WTC11 (cell line): Measurements from ENCODE around the gene MICA. TPM values are rescaled to one million over a fixed set of nuclear protein-coding genes. Genes with fewer than 3 reads are reported as not detected.

Source experiments
- ATAC-seq: fragments of 200-7000 bp; cut with Tn5 transposase; 2 replicates; pipeline ENCODE4 v1.10.0; 2021; ENCODE audit warnings: mild to moderate bottlenecking, moderate library complexity
- CTCF ChIA-PET: fragments of 300-600 bp; sonication (Branson Sonifier 250); formaldehyde crosslinking; loops from one replicate; lab custom pipeline; 2021; ENCODE audit warnings: antibody characterized with exemption; lab: Charles Lee
- POLR2A ChIA-PET: fragments of 350-600 bp; sonication (Branson Sonifier 250); formaldehyde crosslinking; loops from one replicate; lab custom pipeline; 2021; ENCODE audit warnings: antibody characterized with exemption; lab: Charles Lee
- DNase-seq: peaks from one replicate; pipeline ENCODE4 v3.0.0; 2021; ENCODE audit warnings: low spot score
- H3K27ac Mint-ChIP-seq: 2 replicates; pipeline ENCODE4 v1.8.0; 2021; ENCODE audit warnings: mixed read lengths
- H3K27me3 Mint-ChIP-seq: 2 replicates; pipeline ENCODE4 v1.8.0; 2021; ENCODE audit warnings: low read depth, mild to moderate bottlenecking, moderate library complexity, mixed read lengths
- H3K36me3 Mint-ChIP-seq: 2 replicates; pipeline ENCODE4 v1.8.0; 2021; ENCODE audit warnings: mixed read lengths
- H3K4me1 Mint-ChIP-seq: 2 replicates; pipeline ENCODE4 v1.8.0; 2022; ENCODE audit warnings: mixed read lengths
- H3K4me3 Mint-ChIP-seq: 2 replicates; pipeline ENCODE4 v1.8.0; 2021; ENCODE audit warnings: mild to moderate bottlenecking, moderate library complexity, mixed read lengths
- H3K9me3 Mint-ChIP-seq: 2 replicates; pipeline ENCODE4 v1.8.0; 2021; ENCODE audit warnings: mixed read lengths
- ATF1 ChIP-seq: sonication (generic); formaldehyde crosslinking; IDR thresholded peaks from 2 replicates; pipeline ENCODE4 v1.8.1; 2023; ENCODE audit warnings: mild to moderate bottlenecking, moderate library complexity, missing genetic modification reagents
- GTF2I ChIP-seq: fragments of 250-450 bp; sonication (Bioruptor Pico); conservative IDR thresholded peaks from 2 replicates; pipeline ENCODE4 v1.4.0; 2021; ENCODE audit warnings: mild to moderate bottlenecking
- JUN ChIP-seq: sonication (generic); formaldehyde crosslinking; IDR thresholded peaks from 2 replicates; pipeline ENCODE4 v1.8.0; 2023; ENCODE audit warnings: mild to moderate bottlenecking, missing genetic modification reagents
- PRRX2 ChIP-seq: fragments of 250-450 bp; sonication (Bioruptor Pico); IDR thresholded peaks from 2 replicates; pipeline ENCODE4 v1.8.0; 2021; ENCODE audit warnings: mild to moderate bottlenecking
- RORB ChIP-seq: fragments of 250-450 bp; sonication (Bioruptor Pico); IDR thresholded peaks from 2 replicates; pipeline ENCODE4 v1.9.0; 2021; ENCODE audit warnings: mild to moderate bottlenecking
- SMAD4 ChIP-seq: sonication (generic); formaldehyde crosslinking; IDR thresholded peaks from 2 replicates; pipeline ENCODE4 v1.8.0; 2022; ENCODE audit warnings: mild to moderate bottlenecking, missing genetic modification reagents
- TEAD4 ChIP-seq: sonication (generic); formaldehyde crosslinking; IDR thresholded peaks from 2 replicates; pipeline ENCODE4 v1.8.0; 2022; ENCODE audit warnings: mild to moderate bottlenecking, missing genetic modification reagents
- TP53 ChIP-seq: sonication (generic); formaldehyde crosslinking; IDR thresholded peaks from 2 replicates; pipeline ENCODE4 v1.8.1; 2023; ENCODE audit warnings: mild to moderate bottlenecking, missing genetic modification reagents
- ZNF138 ChIP-seq: sonication (generic); formaldehyde crosslinking; conservative IDR thresholded peaks from 2 replicates; pipeline ENCODE4 v1.8.1; 2022; ENCODE audit warnings: mild to moderate bottlenecking, moderate library complexity, missing genetic modification reagents
- ZNF416 ChIP-seq: fragments of 250-450 bp; sonication (Bioruptor Pico); IDR thresholded peaks from 2 replicates; pipeline ENCODE4 v1.9.0; 2021; ENCODE audit warnings: mild to moderate bottlenecking, inconsistent platforms
- ZNF671 ChIP-seq: fragments of 250-450 bp; sonication (Bioruptor Pico); IDR thresholded peaks from 2 replicates; pipeline ENCODE4 v1.8.0; 2021; ENCODE audit warnings: mild to moderate bottlenecking
- total RNA-seq: library from RNA; stranded (reverse); gene quantifications from 3 replicates; pipeline ENCODE4 v1.2.3, GENCODE V29; 2021
- TF ChIP-seq, protein P1 (sequence below): sonication (generic); formaldehyde crosslinking; IDR thresholded peaks from 2 replicates; pipeline ENCODE4 v1.8.0; 2023; ENCODE audit warnings: missing genetic modification reagents, mild to moderate bottlenecking, borderline replicate concordance
- TF ChIP-seq, protein P2 (sequence below): sonication (generic); formaldehyde crosslinking; conservative IDR thresholded peaks from 2 replicates; pipeline ENCODE4 v1.8.1; 2023; ENCODE audit warnings: mild to moderate bottlenecking, low read depth, missing genetic modification reagents, moderate library complexity
- TF ChIP-seq, protein P3 (sequence below): sonication (generic); formaldehyde crosslinking; IDR thresholded peaks from 2 replicates; pipeline ENCODE4 v1.8.0; 2022; ENCODE audit warnings: mild to moderate bottlenecking, missing genetic modification reagents
- TF ChIP-seq, protein P4 (sequence below): sonication (generic); formaldehyde crosslinking; IDR thresholded peaks from 2 replicates; pipeline ENCODE4 v1.8.1; 2023; ENCODE audit warnings: mild to moderate bottlenecking, missing genetic modification reagents, moderate library complexity
- TF ChIP-seq, protein P5 (sequence below): fragments of 250-450 bp; sonication (Bioruptor Pico); IDR thresholded peaks from 2 replicates; pipeline ENCODE4 v1.9.0; 2021; ENCODE audit warnings: mild to moderate bottlenecking
- TF ChIP-seq, protein P6 (sequence below): sonication (generic); formaldehyde crosslinking; IDR thresholded peaks from 2 replicates; pipeline ENCODE4 v1.8.0; 2022; ENCODE audit warnings: missing genetic modification reagents
- TF ChIP-seq, protein P7 (sequence below): sonication (generic); formaldehyde crosslinking; IDR thresholded peaks from 2 replicates; pipeline ENCODE4 v1.8.0; 2022; ENCODE audit warnings: mild to moderate bottlenecking, missing genetic modification reagents

Gene MICA
- total RNA-seq, 1 experiment from 2014 or later = 12.9 TPM

DNA sequence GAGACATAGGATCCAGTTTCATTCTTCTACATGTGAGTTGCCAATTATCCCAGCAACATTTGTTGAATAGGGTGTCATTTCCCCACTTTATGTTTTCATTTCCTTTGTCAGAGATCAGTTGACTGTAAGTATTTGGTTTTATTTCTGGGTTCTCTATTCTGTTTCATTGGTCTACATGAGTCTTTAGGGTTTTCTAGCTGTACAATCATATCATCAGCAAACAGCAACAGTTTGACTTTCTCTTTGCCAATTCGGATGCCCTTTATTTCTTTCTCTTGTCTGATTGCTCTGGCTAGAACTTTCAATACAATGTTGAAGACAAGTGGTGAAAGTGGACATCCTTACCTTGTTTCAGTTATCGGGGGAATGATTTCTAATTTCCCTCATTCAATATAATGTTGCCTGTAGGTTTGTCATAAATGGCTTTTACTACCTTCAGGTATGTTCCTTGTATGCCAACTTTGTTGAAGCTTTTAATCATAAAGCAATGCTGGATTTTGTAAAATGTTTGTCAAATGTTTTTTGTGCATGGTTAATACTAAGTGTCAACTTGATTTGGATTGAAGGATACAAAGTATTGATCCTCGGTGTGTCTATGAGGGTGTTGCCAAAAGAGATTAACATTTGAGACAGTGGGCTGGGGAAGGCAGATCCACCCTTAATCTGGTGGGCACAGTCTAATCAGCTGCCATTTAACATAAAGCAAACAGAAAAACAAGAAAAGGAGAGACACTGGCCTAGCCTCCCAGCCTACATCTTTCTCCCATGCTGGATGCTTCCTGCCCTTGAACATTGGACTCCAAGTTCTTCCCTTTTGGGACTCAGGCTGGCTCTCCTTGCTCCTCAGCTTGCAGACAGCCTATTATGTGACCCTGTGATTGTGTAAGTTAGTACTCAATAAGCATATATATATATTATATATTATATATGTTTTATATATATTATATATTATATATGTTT lies 23.3 kb downstream of the MICA start:
- Mint-ChIP-seq H3K36me3 (peaks cover 8% of the 10 kb centered on the region), H3K4me1 (no peaks in the 10 kb centered on the region), H3K27ac (no peak overlapping the region), H3K4me3 (no peak overlapping the region), H3K27me3 (peaks cover 7% of the 10 kb centered on the region; the same call in 1 of the 2 replicates), H3K9me3 (peaks cover 16% of the 10 kb centered on the region)
- TF ChIP-seq, protein P1, sequence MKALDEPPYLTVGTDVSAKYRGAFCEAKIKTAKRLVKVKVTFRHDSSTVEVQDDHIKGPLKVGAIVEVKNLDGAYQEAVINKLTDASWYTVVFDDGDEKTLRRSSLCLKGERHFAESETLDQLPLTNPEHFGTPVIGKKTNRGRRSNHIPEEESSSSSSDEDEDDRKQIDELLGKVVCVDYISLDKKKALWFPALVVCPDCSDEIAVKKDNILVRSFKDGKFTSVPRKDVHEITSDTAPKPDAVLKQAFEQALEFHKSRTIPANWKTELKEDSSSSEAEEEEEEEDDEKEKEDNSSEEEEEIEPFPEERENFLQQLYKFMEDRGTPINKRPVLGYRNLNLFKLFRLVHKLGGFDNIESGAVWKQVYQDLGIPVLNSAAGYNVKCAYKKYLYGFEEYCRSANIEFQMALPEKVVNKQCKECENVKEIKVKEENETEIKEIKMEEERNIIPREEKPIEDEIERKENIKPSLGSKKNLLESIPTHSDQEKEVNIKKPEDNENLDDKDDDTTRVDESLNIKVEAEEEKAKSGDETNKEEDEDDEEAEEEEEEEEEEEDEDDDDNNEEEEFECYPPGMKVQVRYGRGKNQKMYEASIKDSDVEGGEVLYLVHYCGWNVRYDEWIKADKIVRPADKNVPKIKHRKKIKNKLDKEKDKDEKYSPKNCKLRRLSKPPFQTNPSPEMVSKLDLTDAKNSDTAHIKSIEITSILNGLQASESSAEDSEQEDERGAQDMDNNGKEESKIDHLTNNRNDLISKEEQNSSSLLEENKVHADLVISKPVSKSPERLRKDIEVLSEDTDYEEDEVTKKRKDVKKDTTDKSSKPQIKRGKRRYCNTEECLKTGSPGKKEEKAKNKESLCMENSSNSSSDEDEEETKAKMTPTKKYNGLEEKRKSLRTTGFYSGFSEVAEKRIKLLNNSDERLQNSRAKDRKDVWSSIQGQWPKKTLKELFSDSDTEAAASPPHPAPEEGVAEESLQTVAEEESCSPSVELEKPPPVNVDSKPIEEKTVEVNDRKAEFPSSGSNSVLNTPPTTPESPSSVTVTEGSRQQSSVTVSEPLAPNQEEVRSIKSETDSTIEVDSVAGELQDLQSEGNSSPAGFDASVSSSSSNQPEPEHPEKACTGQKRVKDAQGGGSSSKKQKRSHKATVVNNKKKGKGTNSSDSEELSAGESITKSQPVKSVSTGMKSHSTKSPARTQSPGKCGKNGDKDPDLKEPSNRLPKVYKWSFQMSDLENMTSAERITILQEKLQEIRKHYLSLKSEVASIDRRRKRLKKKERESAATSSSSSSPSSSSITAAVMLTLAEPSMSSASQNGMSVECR (CRISPR knock-in tag) = no peak
- TF ChIP-seq SMAD4 = no peak
- TF ChIP-seq JUN = no peak
- TF ChIP-seq ZNF138 (CRISPR knock-in tag) = no peak
- TF ChIP-seq, protein P2, sequence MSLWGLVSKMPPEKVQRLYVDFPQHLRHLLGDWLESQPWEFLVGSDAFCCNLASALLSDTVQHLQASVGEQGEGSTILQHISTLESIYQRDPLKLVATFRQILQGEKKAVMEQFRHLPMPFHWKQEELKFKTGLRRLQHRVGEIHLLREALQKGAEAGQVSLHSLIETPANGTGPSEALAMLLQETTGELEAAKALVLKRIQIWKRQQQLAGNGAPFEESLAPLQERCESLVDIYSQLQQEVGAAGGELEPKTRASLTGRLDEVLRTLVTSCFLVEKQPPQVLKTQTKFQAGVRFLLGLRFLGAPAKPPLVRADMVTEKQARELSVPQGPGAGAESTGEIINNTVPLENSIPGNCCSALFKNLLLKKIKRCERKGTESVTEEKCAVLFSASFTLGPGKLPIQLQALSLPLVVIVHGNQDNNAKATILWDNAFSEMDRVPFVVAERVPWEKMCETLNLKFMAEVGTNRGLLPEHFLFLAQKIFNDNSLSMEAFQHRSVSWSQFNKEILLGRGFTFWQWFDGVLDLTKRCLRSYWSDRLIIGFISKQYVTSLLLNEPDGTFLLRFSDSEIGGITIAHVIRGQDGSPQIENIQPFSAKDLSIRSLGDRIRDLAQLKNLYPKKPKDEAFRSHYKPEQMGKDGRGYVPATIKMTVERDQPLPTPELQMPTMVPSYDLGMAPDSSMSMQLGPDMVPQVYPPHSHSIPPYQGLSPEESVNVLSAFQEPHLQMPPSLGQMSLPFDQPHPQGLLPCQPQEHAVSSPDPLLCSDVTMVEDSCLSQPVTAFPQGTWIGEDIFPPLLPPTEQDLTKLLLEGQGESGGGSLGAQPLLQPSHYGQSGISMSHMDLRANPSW (CRISPR knock-in tag) = no peak
- TF ChIP-seq, protein P3, sequence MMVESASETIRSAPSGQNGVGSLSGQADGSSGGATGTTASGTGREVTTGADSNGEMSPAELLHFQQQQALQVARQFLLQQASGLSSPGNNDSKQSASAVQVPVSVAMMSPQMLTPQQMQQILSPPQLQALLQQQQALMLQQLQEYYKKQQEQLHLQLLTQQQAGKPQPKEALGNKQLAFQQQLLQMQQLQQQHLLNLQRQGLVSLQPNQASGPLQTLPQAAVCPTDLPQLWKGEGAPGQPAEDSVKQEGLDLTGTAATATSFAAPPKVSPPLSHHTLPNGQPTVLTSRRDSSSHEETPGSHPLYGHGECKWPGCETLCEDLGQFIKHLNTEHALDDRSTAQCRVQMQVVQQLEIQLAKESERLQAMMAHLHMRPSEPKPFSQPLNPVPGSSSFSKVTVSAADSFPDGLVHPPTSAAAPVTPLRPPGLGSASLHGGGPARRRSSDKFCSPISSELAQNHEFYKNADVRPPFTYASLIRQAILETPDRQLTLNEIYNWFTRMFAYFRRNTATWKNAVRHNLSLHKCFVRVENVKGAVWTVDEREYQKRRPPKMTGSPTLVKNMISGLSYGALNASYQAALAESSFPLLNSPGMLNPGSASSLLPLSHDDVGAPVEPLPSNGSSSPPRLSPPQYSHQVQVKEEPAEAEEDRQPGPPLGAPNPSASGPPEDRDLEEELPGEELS (CRISPR knock-in tag) = no peak
- TF ChIP-seq, protein P4, sequence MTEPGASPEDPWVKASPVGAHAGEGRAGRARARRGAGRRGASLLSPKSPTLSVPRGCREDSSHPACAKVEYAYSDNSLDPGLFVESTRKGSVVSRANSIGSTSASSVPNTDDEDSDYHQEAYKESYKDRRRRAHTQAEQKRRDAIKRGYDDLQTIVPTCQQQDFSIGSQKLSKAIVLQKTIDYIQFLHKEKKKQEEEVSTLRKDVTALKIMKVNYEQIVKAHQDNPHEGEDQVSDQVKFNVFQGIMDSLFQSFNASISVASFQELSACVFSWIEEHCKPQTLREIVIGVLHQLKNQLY = no peak
- TF ChIP-seq PRRX2 (CRISPR knock-in tag) = no peak
- TF ChIP-seq ZNF671 (CRISPR knock-in tag) = no peak
- TF ChIP-seq TP53 (CRISPR knock-in tag) = no peak
- no peak for TF ChIP-seq TEAD4 (CRISPR knock-in tag)
- TF ChIP-seq GTF2I (CRISPR knock-in tag) = no peak
- TF ChIP-seq, protein P5, sequence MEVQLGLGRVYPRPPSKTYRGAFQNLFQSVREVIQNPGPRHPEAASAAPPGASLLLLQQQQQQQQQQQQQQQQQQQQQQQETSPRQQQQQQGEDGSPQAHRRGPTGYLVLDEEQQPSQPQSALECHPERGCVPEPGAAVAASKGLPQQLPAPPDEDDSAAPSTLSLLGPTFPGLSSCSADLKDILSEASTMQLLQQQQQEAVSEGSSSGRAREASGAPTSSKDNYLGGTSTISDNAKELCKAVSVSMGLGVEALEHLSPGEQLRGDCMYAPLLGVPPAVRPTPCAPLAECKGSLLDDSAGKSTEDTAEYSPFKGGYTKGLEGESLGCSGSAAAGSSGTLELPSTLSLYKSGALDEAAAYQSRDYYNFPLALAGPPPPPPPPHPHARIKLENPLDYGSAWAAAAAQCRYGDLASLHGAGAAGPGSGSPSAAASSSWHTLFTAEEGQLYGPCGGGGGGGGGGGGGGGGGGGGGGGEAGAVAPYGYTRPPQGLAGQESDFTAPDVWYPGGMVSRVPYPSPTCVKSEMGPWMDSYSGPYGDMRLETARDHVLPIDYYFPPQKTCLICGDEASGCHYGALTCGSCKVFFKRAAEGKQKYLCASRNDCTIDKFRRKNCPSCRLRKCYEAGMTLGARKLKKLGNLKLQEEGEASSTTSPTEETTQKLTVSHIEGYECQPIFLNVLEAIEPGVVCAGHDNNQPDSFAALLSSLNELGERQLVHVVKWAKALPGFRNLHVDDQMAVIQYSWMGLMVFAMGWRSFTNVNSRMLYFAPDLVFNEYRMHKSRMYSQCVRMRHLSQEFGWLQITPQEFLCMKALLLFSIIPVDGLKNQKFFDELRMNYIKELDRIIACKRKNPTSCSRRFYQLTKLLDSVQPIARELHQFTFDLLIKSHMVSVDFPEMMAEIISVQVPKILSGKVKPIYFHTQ (CRISPR knock-in tag) = no peak
- TF ChIP-seq ZNF416 (CRISPR knock-in tag) = no peak
- TF ChIP-seq RORB (CRISPR knock-in tag) = no peak
- TF ChIP-seq, protein P6, sequence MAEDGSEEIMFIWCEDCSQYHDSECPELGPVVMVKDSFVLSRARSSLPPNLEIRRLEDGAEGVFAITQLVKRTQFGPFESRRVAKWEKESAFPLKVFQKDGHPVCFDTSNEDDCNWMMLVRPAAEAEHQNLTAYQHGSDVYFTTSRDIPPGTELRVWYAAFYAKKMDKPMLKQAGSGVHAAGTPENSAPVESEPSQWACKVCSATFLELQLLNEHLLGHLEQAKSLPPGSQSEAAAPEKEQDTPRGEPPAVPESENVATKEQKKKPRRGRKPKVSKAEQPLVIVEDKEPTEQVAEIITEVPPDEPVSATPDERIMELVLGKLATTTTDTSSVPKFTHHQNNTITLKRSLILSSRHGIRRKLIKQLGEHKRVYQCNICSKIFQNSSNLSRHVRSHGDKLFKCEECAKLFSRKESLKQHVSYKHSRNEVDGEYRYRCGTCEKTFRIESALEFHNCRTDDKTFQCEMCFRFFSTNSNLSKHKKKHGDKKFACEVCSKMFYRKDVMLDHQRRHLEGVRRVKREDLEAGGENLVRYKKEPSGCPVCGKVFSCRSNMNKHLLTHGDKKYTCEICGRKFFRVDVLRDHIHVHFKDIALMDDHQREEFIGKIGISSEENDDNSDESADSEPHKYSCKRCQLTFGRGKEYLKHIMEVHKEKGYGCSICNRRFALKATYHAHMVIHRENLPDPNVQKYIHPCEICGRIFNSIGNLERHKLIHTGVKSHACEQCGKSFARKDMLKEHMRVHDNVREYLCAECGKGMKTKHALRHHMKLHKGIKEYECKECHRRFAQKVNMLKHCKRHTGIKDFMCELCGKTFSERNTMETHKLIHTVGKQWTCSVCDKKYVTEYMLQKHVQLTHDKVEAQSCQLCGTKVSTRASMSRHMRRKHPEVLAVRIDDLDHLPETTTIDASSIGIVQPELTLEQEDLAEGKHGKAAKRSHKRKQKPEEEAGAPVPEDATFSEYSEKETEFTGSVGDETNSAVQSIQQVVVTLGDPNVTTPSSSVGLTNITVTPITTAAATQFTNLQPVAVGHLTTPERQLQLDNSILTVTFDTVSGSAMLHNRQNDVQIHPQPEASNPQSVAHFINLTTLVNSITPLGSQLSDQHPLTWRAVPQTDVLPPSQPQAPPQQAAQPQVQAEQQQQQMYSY (CRISPR knock-in tag) = no peak
- TF ChIP-seq, protein P7, sequence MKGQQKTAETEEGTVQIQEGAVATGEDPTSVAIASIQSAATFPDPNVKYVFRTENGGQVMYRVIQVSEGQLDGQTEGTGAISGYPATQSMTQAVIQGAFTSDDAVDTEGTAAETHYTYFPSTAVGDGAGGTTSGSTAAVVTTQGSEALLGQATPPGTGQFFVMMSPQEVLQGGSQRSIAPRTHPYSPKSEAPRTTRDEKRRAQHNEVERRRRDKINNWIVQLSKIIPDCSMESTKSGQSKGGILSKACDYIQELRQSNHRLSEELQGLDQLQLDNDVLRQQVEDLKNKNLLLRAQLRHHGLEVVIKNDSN (CRISPR knock-in tag) = no peak
- no peak for TF ChIP-seq ATF1 (CRISPR knock-in tag)
- DNase-seq (no peak), ATAC-seq (no peak)
- CTCF ChIA-PET = no interaction called here
- POLR2A ChIA-PET = no interaction called here
